Vagina (tissue), 2 donors: ENCODE data around the gene OGT.

Experiments
- POLR2A ChIP-seq, 2 donors: fragments of 450-650 bp; IDR thresholded peaks; one replicate each; pipeline ENCODE4 v1.6.1; 2017; ENCODE audit warnings: antibody characterized with exemption in 2 of 2, mild to moderate bottlenecking in 2 of 2, moderate library complexity in 2 of 2
- TF ChIP-seq, protein P1 (sequence below), 3 experiments: fragments of 450-650 bp in 2 of 3; fragments of 200-600 bp in 1 of 3; sonication (generic) in 1 of 3; IDR thresholded peaks; one replicate each; pipeline ENCODE4 v1.5.1; 2017 to 2019; ENCODE audit warnings: antibody characterized with exemption in 3 of 3, mild to moderate bottlenecking in 2 of 3, moderate library complexity in 2 of 3

DNA sequence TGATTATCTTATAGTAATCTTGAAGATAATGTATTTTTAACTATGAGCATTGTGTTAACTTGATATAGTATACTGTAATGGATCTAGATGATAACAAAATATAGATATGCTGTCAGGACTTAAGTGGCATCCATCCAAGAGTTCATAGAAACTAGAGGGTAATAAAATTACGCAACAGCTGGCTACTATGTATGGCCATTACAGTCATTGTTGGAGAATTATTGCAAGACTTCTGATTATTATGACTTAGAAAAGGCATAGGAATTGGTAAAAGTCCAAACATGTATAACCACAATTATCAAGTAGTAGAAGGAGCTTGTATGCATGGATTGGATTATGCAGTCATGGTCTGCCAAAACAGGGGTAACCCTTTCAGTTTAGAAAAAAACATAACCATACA, 9.5 kb downstream of the OGT start:
- TF ChIP-seq, protein P1, sequence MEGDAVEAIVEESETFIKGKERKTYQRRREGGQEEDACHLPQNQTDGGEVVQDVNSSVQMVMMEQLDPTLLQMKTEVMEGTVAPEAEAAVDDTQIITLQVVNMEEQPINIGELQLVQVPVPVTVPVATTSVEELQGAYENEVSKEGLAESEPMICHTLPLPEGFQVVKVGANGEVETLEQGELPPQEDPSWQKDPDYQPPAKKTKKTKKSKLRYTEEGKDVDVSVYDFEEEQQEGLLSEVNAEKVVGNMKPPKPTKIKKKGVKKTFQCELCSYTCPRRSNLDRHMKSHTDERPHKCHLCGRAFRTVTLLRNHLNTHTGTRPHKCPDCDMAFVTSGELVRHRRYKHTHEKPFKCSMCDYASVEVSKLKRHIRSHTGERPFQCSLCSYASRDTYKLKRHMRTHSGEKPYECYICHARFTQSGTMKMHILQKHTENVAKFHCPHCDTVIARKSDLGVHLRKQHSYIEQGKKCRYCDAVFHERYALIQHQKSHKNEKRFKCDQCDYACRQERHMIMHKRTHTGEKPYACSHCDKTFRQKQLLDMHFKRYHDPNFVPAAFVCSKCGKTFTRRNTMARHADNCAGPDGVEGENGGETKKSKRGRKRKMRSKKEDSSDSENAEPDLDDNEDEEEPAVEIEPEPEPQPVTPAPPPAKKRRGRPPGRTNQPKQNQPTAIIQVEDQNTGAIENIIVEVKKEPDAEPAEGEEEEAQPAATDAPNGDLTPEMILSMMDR (IDR thresholded peaks at IDR 0.05): no peak
- TF ChIP-seq POLR2A (IDR thresholded peaks at IDR 0.05): no peak
